Suprapubic skin (tissue), 4 donors: ENCODE measurements around the gene HIP1. TPM values are rescaled to one million over a fixed set of nuclear protein-coding genes. Genes with fewer than 3 reads are reported as not detected.

Experiments used
- DNase-seq, 2 donors: peaks; one replicate each; pipeline ENCODE4 v3.0.0-alpha.2; 2019; ENCODE audit warnings: low spot score in 2 of 2
- H3K27ac ChIP-seq: fragments of 200-600 bp; sonication (generic); one replicate; pipeline ENCODE4 v1.5.1; 2019
- H3K27me3 ChIP-seq: fragments of 200-600 bp; sonication (generic); one replicate; pipeline ENCODE4 v1.5.1; 2019
- H3K36me3 ChIP-seq: fragments of 200-600 bp; sonication (generic); one replicate; pipeline ENCODE4 v1.5.1; 2019
- H3K4me1 ChIP-seq: fragments of 200-600 bp; sonication (generic); one replicate; pipeline ENCODE4 v1.5.1; 2019
- H3K4me3 ChIP-seq: fragments of 200-600 bp; sonication (generic); one replicate; pipeline ENCODE4 v1.5.1; 2019; ENCODE audit warnings: mild to moderate bottlenecking
- H3K9me3 ChIP-seq: fragments of 200-600 bp; sonication (generic); one replicate; pipeline ENCODE4 v1.5.1; 2019
- CTCF ChIP-seq, 2 donors: fragments of 200-600 bp in 1 of 2; fragments of 450-650 bp in 1 of 2; sonication (generic) in 1 of 2; IDR thresholded peaks; one replicate each; pipeline ENCODE4 v1.5.1; 2016 to 2019; ENCODE audit warnings: antibody characterized with exemption in 2 of 2, mild to moderate bottlenecking in 1 of 2, moderate library complexity in 1 of 2
- EP300 ChIP-seq: sonication (generic); formaldehyde crosslinking; IDR thresholded peaks from one replicate; pipeline ENCODE4 v1.6.1; 2017; ENCODE audit warnings: antibody characterized with exemption
- POLR2A ChIP-seq, 2 donors: fragments of 450-650 bp; IDR thresholded peaks; one replicate each; pipeline ENCODE4 v1.6.1; 2017; ENCODE audit warnings: antibody characterized with exemption in 2 of 2, mild to moderate bottlenecking in 2 of 2, moderate library complexity in 2 of 2
- POLR2AphosphoS5 ChIP-seq, 3 donors: sonication (generic); formaldehyde crosslinking; IDR thresholded peaks; one replicate each; pipeline ENCODE4 v1.6.1; 2017; ENCODE audit warnings: antibody characterized with exemption in 3 of 3
- WGBS: methylation state at CpG from one replicate; pipeline ENCODE4 v1.1.5; 2018; 5-methylcytosine and 5-hydroxymethylcytosine counted together
- total RNA-seq, 4 donors: library from RNA; depleted of rRNA; stranded (reverse); fragments of >200 nt; gene quantifications; one replicate each; pipeline ENCODE4 v1.1.0, GENCODE V29; 2016

Gene HIP1
- total RNA-seq, 4 donors from 2014 or later, result 16.0 to 29.4 (median 22.3) TPM

DNA sequence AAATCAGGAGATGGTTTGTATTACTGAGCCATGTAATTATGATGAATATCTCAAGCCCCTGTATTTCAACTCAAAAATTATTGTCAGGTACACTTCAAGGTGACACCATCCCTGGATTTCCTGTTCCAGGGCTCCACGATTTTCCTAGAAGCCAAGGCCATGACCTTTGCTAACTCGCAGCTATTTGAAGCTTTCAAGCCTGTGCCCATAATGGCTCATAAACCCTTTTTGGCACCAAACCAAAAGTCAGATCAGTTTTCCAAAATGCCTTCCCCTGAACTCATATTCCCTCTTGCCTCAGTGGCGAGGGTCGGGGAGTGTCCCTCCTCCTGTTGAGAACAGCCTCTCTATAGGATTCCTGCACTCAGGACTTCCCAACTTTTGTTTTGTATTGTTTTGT, 70.8 kb downstream of the HIP1 start:
- Histone ChIP-seq H3K4me3 (no peak overlapping the region), H3K27me3 (no peaks in the 10 kb centered on the region), H3K27ac (no peak overlapping the region), H3K4me1 (no peaks in the 10 kb centered on the region), H3K9me3 (no peaks in the 10 kb centered on the region), H3K36me3 (no peaks in the 10 kb centered on the region)
- DNase-seq, result no peak
- 55% methylated on average over 4 of the region's 4 CpGs for WGBS
- TF ChIP-seq POLR2AphosphoS5 (IDR thresholded peaks at IDR 0.05) (no peak), POLR2A (IDR thresholded peaks at IDR 0.05) (no peak), EP300 (no peak), CTCF (IDR thresholded peaks at IDR 0.05) (no peak)

DNA sequence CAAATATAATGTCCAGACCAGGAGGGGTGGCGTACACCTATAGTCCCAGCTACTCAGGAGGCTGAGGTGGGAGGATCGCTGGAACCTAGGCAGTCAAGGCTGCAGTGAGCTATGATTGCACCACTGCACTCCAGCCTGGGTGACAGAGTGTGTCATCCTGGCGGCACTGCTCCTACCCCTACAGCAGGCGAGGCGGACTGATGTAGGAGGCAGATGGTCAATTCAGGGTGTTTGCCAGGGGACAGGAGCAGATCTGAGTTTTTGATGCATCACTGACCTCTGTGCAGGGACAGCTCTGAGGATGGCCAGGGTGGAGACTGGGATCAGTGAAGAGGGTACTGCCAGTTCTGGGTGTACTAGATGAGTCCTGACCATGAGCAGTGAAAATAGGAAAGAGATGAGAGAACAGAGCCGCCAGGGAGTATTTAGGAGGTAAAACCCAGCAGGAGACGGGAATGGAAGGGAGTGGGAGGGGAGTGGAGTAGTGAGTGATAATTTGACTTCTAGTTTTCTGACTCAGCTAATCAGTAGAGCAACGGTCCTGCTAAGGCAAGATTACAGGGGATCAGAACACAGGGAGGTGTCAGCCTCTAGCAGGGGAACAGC, 75.3 kb downstream of the HIP1 start:
- H3K36me3 ChIP-seq, result no peaks in the 10 kb centered on the region
- no peak overlapping the region for H3K27ac ChIP-seq
- 78% methylated on average over 8 of the region's 8 CpGs for WGBS
- no peaks in the 10 kb centered on the region for H3K4me1 ChIP-seq
- no peak for DNase-seq
- no peaks in the 10 kb centered on the region for H3K27me3 ChIP-seq
- H3K4me3 ChIP-seq, result no peak overlapping the region
- no peaks in the 10 kb centered on the region for H3K9me3 ChIP-seq
- no peak for TF ChIP-seq CTCF (IDR thresholded peaks at IDR 0.05)
- no peak for TF ChIP-seq POLR2A (IDR thresholded peaks at IDR 0.05)
- no peak for TF ChIP-seq POLR2AphosphoS5 (IDR thresholded peaks at IDR 0.05)
- TF ChIP-seq EP300, result no peak

- Histone ChIP-seq H3K4me1 (no peaks in the 10 kb centered on the region), H3K9me3 (no peaks in the 10 kb centered on the region), H3K27ac (no peak overlapping the region), H3K27me3 (no peaks in the 10 kb centered on the region), H3K4me3 (no peak overlapping the region), H3K36me3 (no peaks in the 10 kb centered on the region)
- 69% methylated on average over 12 of the region's 12 CpGs for WGBS
- TF ChIP-seq CTCF (IDR thresholded peaks at IDR 0.05), result no peak
- no peak for TF ChIP-seq POLR2AphosphoS5 (IDR thresholded peaks at IDR 0.05)
- TF ChIP-seq EP300, result no peak
- no peak for TF ChIP-seq POLR2A (IDR thresholded peaks at IDR 0.05)
- DNase-seq, result no peak
Measured at GRCh38 chr7:75662579-75663301, 76.0 kb downstream of the HIP1 start.

DNA sequence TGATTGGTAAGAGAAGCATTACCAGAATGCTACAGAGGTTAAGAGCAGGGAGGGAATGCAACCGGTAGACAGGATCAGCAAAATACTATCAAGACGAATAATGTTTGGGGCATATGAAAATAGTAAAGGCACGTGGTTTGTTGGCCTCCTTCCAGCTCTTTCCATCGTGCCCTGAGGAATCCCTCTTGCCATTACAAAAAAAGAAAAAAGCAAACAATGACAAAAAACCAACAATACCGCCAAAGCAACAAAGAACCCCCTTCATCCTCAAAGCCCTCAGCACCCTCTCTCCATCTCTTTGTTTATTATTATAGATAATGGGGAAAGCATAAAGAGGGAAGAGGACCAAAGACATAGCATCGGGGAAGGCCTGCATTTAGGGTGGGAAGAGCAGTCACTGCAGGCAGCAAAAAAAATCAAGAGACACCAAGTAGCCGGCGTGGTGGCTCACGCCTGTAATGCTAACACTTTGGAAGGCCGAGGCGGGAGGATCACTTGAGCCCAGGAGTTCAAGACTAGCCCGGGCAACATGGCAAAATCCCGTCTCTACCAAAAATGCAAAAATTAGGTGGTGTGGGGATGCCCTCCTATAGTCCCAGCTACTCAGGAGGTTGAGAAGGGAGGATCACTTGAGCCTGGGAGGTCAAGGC, 78.0 kb downstream of the HIP1 start:
- Histone ChIP-seq H3K27ac (no peak overlapping the region), H3K27me3 (no peaks in the 10 kb centered on the region), H3K4me1 (no peaks in the 10 kb centered on the region), H3K4me3 (no peak overlapping the region), H3K36me3 (no peaks in the 10 kb centered on the region), H3K9me3 (no peaks in the 10 kb centered on the region)
- WGBS, result 75% methylated on average over 13 of the region's 13 CpGs
- no peak for TF ChIP-seq POLR2A (IDR thresholded peaks at IDR 0.05)
- TF ChIP-seq EP300, result no peak
- no peak for DNase-seq

DNA sequence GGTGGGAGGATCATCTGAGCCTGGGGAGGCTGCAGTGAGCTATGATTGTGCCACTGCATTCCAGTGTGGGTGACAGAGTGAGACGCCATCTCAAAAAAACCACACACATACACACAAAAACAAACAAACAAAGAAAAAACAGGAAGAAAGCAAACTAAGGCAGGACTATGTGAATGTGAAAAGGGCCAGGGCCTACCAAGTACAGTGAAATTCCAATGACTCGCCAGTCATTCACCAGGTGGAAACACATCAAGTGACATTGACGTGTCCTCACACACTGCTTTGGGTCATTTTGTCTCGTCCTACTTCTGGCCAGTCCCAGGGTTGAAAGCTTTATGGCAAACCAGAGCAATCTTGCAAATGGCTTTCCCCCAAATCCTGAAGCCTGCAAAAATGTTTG, 79.9 kb downstream of the HIP1 start:
- DNase-seq, result no peak
- TF ChIP-seq EP300, result no peak
- no peak for TF ChIP-seq POLR2A (IDR thresholded peaks at IDR 0.05)
- TF ChIP-seq CTCF (IDR thresholded peaks at IDR 0.05), result no peak
- Histone ChIP-seq H3K4me1 (no peaks in the 10 kb centered on the region), H3K27ac (no peak overlapping the region), H3K4me3 (no peak overlapping the region), H3K36me3 (peaks cover 3% of the 10 kb centered on the region), H3K27me3 (no peaks in the 10 kb centered on the region), H3K9me3 (no peaks in the 10 kb centered on the region)
- WGBS, result 92% methylated on average over 4 of the region's 4 CpGs
